Gastrocnemius medialis (tissue), 4 donors: ENCODE data around the gene JAKMIP1. TPM values are rescaled to one million over a fixed set of nuclear protein-coding genes. Genes with fewer than 3 reads are reported as not detected.

Experiments used
- ATAC-seq, 2 donors: fragments of 150-250 bp; one replicate each; pipeline ENCODE4 v1.9.1; 2016
- DNase-seq, 2 donors: peaks; one replicate each; pipeline ENCODE4 v3.0.0-alpha.2; 2019
- H3K27ac ChIP-seq, 4 donors: fragments of 200-600 bp; sonication (generic); 1 replicate in 1 of 4; 2 replicates in 3 of 4; pipeline ENCODE4 v1.5.1; 2016 to 2018; ENCODE audit warnings: mild to moderate bottlenecking in 2 of 4, moderate library complexity in 1 of 4
- H3K27me3 ChIP-seq, 3 donors: fragments of 200-600 bp; sonication (generic) in 2 of 3; 1 replicate in 1 of 3; 2 replicates in 2 of 3; pipeline versions ENCODE4 v1.5.1 to v1.6.0; 2016 to 2019; ENCODE audit warnings: mild to moderate bottlenecking in 1 of 3, moderate library complexity in 1 of 3
- H3K36me3 ChIP-seq, 2 donors: fragments of 200-600 bp; sonication (generic) in 1 of 2; one replicate each; pipeline ENCODE4 v1.5.1; 2017 to 2018
- H3K4me1 ChIP-seq, 2 donors: fragments of 200-600 bp; sonication (generic) in 1 of 2; one replicate each; pipeline ENCODE4 v1.5.1; 2016 to 2017; ENCODE audit warnings: mild to moderate bottlenecking in 2 of 2
- H3K4me3 ChIP-seq, 4 donors: fragments of 200-600 bp; sonication (generic) in 3 of 4; 1 replicate in 1 of 4; 2 replicates in 3 of 4; pipeline ENCODE4 v1.5.1; 2016 to 2019; ENCODE audit warnings: mild to moderate bottlenecking in 2 of 4
- H3K9me3 ChIP-seq, 3 donors: fragments of 200-600 bp; sonication (generic) in 2 of 3; 1 replicate in 1 of 3; 2 replicates in 2 of 3; pipeline ENCODE4 v1.5.1; 2016 to 2019
- POLR2A ChIP-seq, 2 donors: fragments of 450-650 bp; IDR thresholded peaks; one replicate each; pipeline ENCODE4 v1.6.1; 2017; ENCODE audit warnings: antibody characterized with exemption in 2 of 2, mild to moderate bottlenecking in 2 of 2, moderate library complexity in 2 of 2
- in situ Hi-C, 4 donors: fragments of 200-750 bp; cut with MboI; loops; one replicate each; pipeline versions ENCODE4 v1.15.0 to v1.8.0; 2017; ENCODE audit warnings: low sequenced_read_pairs in 4 of 4
- intact Hi-C: fragments of 100-400 bp; cut with DNase I; formaldehyde crosslinking; loops from one replicate; pipeline ENCODE4 v1.15.1; 2023; ENCODE audit warnings: low total_unique reads
- total RNA-seq, 4 donors: library from RNA; depleted of rRNA; stranded (reverse); fragments of >200 nt; gene quantifications; one replicate each; pipeline versions ENCODE4 v1.1.0 to v1.2.3, GENCODE V29; 2016
- TF ChIP-seq, protein P1 (sequence below), 5 experiments: fragments of 450-650 bp in 3 of 5; fragments of 200-600 bp in 2 of 5; sonication (generic) in 2 of 5; IDR thresholded peaks in 4 of 5; conservative IDR thresholded peaks in 1 of 5; 1 replicate in 4 of 5; 2 replicates in 1 of 5; pipeline ENCODE4 v1.5.1; 2016 to 2019; ENCODE audit warnings: antibody characterized with exemption in 5 of 5, mild to moderate bottlenecking in 3 of 5, moderate library complexity in 3 of 5

Gene JAKMIP1
- total RNA-seq, 4 donors from 2014 or later = 0.62 TPM; not detected in 3

DNA sequence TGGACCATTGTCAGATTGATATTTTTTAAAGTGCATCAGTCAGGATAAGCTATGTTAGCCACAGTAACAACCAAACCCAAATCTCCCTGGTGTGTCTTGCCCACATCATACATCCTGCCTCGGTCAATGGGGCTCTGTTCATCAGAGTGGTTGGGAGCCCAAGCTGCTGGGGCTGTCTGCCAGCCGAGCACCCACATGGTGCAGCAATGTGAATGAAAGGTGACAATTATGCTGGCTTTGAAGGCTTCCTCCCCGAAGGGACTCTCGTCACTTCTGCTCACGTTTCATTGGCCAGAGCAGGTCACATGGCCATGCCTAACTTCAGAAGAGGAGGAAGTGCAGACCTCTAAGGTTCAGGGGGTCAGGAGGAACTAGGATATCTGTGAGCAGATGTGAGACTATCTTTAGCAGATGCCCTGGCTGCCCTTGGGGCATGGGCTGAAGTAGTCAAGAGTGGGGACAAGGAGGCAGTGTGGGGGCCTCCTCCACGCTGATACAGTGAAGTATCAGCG is 1.3 kb upstream of the JAKMIP1 start:
- H3K27me3 ChIP-seq = peaks cover 26 to 42% (median 35%) of the 10 kb centered on the region in 3 donors

DNA sequence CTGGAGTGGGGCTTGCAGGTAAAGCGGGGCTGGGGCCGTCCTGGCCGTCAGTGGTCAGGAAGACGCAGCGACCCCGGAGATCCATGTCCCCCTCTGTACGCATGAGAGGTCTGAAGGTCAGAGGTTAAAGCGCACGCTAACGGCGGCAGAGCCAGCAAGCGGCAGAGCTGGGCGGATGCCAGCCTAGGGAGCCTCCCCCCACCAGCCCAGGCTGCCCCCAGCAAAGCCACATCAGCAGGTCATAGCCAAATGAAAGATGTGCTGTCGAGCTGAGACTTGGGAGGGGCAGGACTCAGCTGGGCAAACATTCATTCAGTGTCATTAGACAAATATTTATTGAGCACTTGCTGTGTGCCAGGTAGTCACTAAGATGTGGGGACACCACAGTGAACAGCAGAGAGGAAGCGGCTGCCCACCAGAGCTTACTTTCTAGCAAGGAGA is 593 bp upstream of the JAKMIP1 start:
- H3K27me3 ChIP-seq = peaks cover 33 to 44% (median 35%) of the 10 kb centered on the region in 3 donors
- in situ Hi-C loops = no loop called here
- H3K4me1 ChIP-seq = peaks cover 6% of the 10 kb centered on the region in 2 donors

More for the DNA sequence above, 1.3 kb upstream of the JAKMIP1 start:
- Histone ChIP-seq H3K36me3 (no peaks in the 10 kb centered on the region), H3K4me1 (peaks cover 6% of the 10 kb centered on the region in 2 donors), H3K4me3 (no peak overlapping the region), H3K9me3 (no peaks in the 10 kb centered on the region), H3K27ac (no peak overlapping the region)
- ATAC-seq (no peak), DNase-seq (no peak)
- in situ Hi-C loops (no loop called here), intact Hi-C loops (no loop called here)
- TF ChIP-seq POLR2A (IDR thresholded peaks at IDR 0.05) = no peak
- TF ChIP-seq, protein P1, sequence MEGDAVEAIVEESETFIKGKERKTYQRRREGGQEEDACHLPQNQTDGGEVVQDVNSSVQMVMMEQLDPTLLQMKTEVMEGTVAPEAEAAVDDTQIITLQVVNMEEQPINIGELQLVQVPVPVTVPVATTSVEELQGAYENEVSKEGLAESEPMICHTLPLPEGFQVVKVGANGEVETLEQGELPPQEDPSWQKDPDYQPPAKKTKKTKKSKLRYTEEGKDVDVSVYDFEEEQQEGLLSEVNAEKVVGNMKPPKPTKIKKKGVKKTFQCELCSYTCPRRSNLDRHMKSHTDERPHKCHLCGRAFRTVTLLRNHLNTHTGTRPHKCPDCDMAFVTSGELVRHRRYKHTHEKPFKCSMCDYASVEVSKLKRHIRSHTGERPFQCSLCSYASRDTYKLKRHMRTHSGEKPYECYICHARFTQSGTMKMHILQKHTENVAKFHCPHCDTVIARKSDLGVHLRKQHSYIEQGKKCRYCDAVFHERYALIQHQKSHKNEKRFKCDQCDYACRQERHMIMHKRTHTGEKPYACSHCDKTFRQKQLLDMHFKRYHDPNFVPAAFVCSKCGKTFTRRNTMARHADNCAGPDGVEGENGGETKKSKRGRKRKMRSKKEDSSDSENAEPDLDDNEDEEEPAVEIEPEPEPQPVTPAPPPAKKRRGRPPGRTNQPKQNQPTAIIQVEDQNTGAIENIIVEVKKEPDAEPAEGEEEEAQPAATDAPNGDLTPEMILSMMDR (IDR thresholded peaks at IDR 0.05 in 4 of 5, conservative IDR thresholded peaks at IDR 0.05 in 1 of 5) = no peak

DNA sequence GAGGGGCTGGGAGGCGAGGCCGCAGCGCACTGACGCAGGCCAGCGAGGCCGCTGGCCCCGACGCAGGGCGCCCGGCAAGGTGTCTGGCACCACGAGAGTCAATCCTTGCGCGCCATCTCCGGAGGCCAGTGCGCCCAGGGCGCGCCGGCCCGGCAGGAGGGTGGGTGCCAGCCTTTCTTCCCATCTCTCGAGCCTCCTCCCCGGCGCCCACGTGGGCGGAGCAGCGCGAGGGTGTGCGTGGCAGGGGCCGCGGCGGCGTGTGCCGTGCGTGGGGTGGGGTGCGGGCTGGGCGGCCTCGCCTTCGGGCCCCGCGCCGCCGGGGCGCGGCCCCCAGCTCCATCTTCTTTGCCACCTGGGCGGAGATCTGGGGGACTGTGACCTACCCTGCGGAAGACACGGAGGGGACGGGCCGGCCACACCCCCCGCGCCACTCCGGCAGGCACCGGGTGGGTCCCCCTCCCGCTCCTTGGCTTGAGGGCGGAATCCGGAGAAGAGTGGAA is 877 bp downstream of the JAKMIP1 start:
- Histone ChIP-seq H3K27me3 (peaks cover 40 to 51% (median 41%) of the 10 kb centered on the region in 3 donors), H3K9me3 (no peaks in the 10 kb centered on the region), H3K27ac (no peak overlapping the region), H3K4me1 (peaks cover 6% of the 10 kb centered on the region in 2 donors), H3K36me3 (no peaks in the 10 kb centered on the region), H3K4me3 (peak overlapping the region in 2 of 4 donors; percentile 13 to 21)
- in situ Hi-C loops (no loop called here), intact Hi-C loops (no loop called here)
- no peak for TF ChIP-seq POLR2A (IDR thresholded peaks at IDR 0.05)
- TF ChIP-seq, protein P1 (IDR thresholded peaks at IDR 0.05 in 4 of 5, conservative IDR thresholded peaks at IDR 0.05 in 1 of 5) = no peak
- DNase-seq (no peak), ATAC-seq (no peak)

More for the DNA sequence above, 593 bp upstream of the JAKMIP1 start:
- DNase-seq (no peak), ATAC-seq (no peak)
- H3K27ac ChIP-seq = no peak overlapping the region
- no peak for TF ChIP-seq POLR2A (IDR thresholded peaks at IDR 0.05)
- TF ChIP-seq, protein P1 (IDR thresholded peaks at IDR 0.05 in 4 of 5, conservative IDR thresholded peaks at IDR 0.05 in 1 of 5) = no peak
- H3K4me3 ChIP-seq = peak overlapping the region in 1 of 4 donors; percentile 32
- no peaks in the 10 kb centered on the region for H3K36me3 ChIP-seq
- H3K9me3 ChIP-seq = no peaks in the 10 kb centered on the region
- intact Hi-C loops = no loop called here

DNA sequence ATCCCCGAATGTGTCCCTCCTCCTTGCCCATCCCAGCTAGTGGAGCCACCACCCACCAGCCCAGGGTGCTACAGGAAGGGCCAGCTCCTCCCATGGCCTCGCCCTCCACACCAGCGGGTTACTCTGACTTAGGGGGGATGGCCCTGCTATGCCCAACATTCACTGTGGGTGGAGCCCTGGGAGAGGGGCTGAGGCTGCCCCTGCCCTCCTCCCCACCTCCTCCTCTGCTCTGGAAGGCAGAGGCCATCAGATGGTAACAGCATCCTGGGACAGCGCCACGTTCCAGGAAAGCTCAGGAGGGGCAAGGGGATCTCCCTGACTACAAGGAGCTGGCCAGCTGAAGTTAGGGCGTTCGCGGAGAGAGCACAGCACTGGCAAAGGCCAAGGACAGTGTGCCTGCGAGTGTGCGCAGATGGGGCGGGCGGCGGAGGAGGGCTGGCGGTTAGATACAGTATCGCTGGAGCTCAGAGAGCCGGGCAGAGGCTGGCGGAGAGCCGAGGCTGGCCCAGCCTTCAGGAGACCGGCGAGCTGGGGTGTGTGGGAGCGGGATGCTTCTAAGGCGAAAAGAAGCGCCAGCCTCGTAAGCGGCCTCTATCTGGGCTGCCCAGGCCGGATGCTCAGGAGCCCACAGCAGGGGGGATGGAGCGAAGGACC is 1.5 kb downstream of the JAKMIP1 start:
- ATAC-seq = no peak
- H3K9me3 ChIP-seq = no peaks in the 10 kb centered on the region
- TF ChIP-seq POLR2A (IDR thresholded peaks at IDR 0.05) = no peak
- TF ChIP-seq, protein P1 (IDR thresholded peaks at IDR 0.05 in 4 of 5, conservative IDR thresholded peaks at IDR 0.05 in 1 of 5) = no peak
- no peak overlapping the region for H3K27ac ChIP-seq
- no peaks in the 10 kb centered on the region for H3K36me3 ChIP-seq
- no peak overlapping the region for H3K4me3 ChIP-seq
- peaks cover 6% of the 10 kb centered on the region in 2 donors for H3K4me1 ChIP-seq
- intact Hi-C loops (no loop called here), in situ Hi-C loops (no loop called here)
- DNase-seq = no peak
- peaks cover 40 to 51% (median 44%) of the 10 kb centered on the region in 3 donors for H3K27me3 ChIP-seq
